Suprapubic skin (tissue), 3 donors: Measurements from ENCODE around the gene CMTM7.

Experiments
- POLR2A ChIP-seq, 2 donors: fragments of 450-650 bp; IDR thresholded peaks; one replicate each; pipeline ENCODE4 v1.6.1; 2017; ENCODE audit warnings: antibody characterized with exemption in 2 of 2, mild to moderate bottlenecking in 2 of 2, moderate library complexity in 2 of 2
- TF ChIP-seq, protein P1 (sequence below), 2 donors: fragments of 200-600 bp in 1 of 2; fragments of 450-650 bp in 1 of 2; sonication (generic) in 1 of 2; IDR thresholded peaks; one replicate each; pipeline ENCODE4 v1.5.1; 2016 to 2019; ENCODE audit warnings: antibody characterized with exemption in 2 of 2, mild to moderate bottlenecking in 1 of 2, moderate library complexity in 1 of 2

GRCh38 chr3:32457971-32458471 lies 66.4 kb downstream of the CMTM7 start:
- TF ChIP-seq, protein P1, sequence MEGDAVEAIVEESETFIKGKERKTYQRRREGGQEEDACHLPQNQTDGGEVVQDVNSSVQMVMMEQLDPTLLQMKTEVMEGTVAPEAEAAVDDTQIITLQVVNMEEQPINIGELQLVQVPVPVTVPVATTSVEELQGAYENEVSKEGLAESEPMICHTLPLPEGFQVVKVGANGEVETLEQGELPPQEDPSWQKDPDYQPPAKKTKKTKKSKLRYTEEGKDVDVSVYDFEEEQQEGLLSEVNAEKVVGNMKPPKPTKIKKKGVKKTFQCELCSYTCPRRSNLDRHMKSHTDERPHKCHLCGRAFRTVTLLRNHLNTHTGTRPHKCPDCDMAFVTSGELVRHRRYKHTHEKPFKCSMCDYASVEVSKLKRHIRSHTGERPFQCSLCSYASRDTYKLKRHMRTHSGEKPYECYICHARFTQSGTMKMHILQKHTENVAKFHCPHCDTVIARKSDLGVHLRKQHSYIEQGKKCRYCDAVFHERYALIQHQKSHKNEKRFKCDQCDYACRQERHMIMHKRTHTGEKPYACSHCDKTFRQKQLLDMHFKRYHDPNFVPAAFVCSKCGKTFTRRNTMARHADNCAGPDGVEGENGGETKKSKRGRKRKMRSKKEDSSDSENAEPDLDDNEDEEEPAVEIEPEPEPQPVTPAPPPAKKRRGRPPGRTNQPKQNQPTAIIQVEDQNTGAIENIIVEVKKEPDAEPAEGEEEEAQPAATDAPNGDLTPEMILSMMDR (IDR thresholded peaks at IDR 0.05), result no peak
- TF ChIP-seq POLR2A (IDR thresholded peaks at IDR 0.05), result no peak
